CD14-positive monocyte (primary cell): ENCODE data around the gene CCDC178. TPM values are rescaled to one million over a fixed set of nuclear protein-coding genes. Genes with fewer than 3 reads are reported as not detected.

Source experiments
- DNase-seq, 3 donors: peaks; one replicate each; pipeline ENCODE4 v3.0.0-alpha.2; 2011 to 2022
- H2AFZ ChIP-seq: 2 replicates; pipeline ENCODE4 v1.6.0; 2012; ENCODE audit warnings: mild to moderate bottlenecking, low read depth, low read length, inconsistent platforms; ENCODE audit not compliant: insufficient read depth, poor library complexity, severe bottlenecking
- H3K27ac ChIP-seq, 2 donors: 1 replicate in 1 of 2; 2 replicates in 1 of 2; pipeline ENCODE4 v1.5.1; 2012 to 2013; ENCODE audit warnings: low read length in 2 of 2, control low read depth in 1 of 2, inconsistent platforms in 1 of 2, low read depth in 1 of 2, mild to moderate bottlenecking in 1 of 2
- H3K27me3 ChIP-seq, 2 donors: one replicate each; pipeline versions ENCODE4 v1.6.0 to v1.6.1; 2011 to 2013; ENCODE audit warnings: low read length in 2 of 2; ENCODE audit not compliant: control insufficient read depth in 2 of 2, insufficient read depth in 2 of 2
- H3K36me3 ChIP-seq, 2 donors: replicated peaks in 1 of 2; 1 replicate in 1 of 2; 2 replicates in 1 of 2; pipeline versions ENCODE4 v1.5.1 to v1.6.1; 2012 to 2013; ENCODE audit warnings: low read length in 2 of 2, control low read depth in 1 of 2, inconsistent platforms in 1 of 2, mild to moderate bottlenecking in 1 of 2; ENCODE audit not compliant: insufficient read depth in 2 of 2, control insufficient read depth in 1 of 2
- H3K4me1 ChIP-seq, 2 donors: 1 replicate in 1 of 2; 2 replicates in 1 of 2; pipeline versions ENCODE4 v1.5.1 to v1.6.1; 2012 to 2013; ENCODE audit warnings: low read length in 2 of 2, control low read depth in 1 of 2, inconsistent platforms in 1 of 2, mild to moderate bottlenecking in 1 of 2, moderate library complexity in 1 of 2; ENCODE audit not compliant: insufficient read depth in 2 of 2, control insufficient read depth in 1 of 2
- H3K4me2 ChIP-seq: replicated peaks from 2 replicates; pipeline ENCODE3; 2012; ENCODE audit warnings: low read length, moderate library complexity, mild to moderate bottlenecking; ENCODE audit not compliant: poor library complexity, severe bottlenecking; ENCODE audit errors: extremely low read depth
- H3K4me3 ChIP-seq, 3 experiments: fragments of 200-600 bp in 1 of 3; sonication (generic) in 1 of 3; replicated peaks in 1 of 3; 1 replicate in 2 of 3; 2 replicates in 1 of 3; pipeline ENCODE4 v1.5.1; 2011 to 2013; ENCODE audit warnings: low read length in 3 of 3, mild to moderate bottlenecking in 3 of 3, control low read depth in 2 of 3, low read depth in 2 of 3, inconsistent platforms in 1 of 3, moderate library complexity in 1 of 3
- H3K79me2 ChIP-seq: 2 replicates; pipeline ENCODE4 v1.6.0; 2012; ENCODE audit warnings: mild to moderate bottlenecking, control low read depth, inconsistent platforms, low read length, moderate library complexity; ENCODE audit not compliant: insufficient read depth
- H3K9ac ChIP-seq: 2 replicates; pipeline ENCODE4 v1.6.0; 2017; ENCODE audit warnings: low read length, mild to moderate bottlenecking; ENCODE audit not compliant: insufficient read depth, poor library complexity, severe bottlenecking
- H3K9me3 ChIP-seq, 2 donors: replicated peaks in 1 of 2; 1 replicate in 1 of 2; 2 replicates in 1 of 2; pipeline versions ENCODE4 v1.5.1 to v1.6.1; 2012 to 2013; ENCODE audit warnings: low read length in 2 of 2, control low read depth in 1 of 2; ENCODE audit not compliant: control insufficient read depth in 1 of 2, insufficient read depth in 1 of 2
- H4K20me1 ChIP-seq: 2 replicates; pipeline ENCODE4 v1.6.0; 2012; ENCODE audit warnings: mild to moderate bottlenecking, low read length, control low read depth, moderate library complexity; ENCODE audit not compliant: insufficient read depth
- H3K27ac Mint-ChIP-seq, 7 donors: one replicate each; pipeline ENCODE4 v1.8.0; 2020; ENCODE audit warnings: mild to moderate bottlenecking in 7 of 7, mixed read lengths in 7 of 7, moderate library complexity in 6 of 7, inconsistent platforms in 2 of 7
- H3K27me3 Mint-ChIP-seq, 3 donors: one replicate each; pipeline ENCODE4 v1.8.0; 2021 to 2022; ENCODE audit warnings: low read depth in 3 of 3, mild to moderate bottlenecking in 3 of 3, mixed read lengths in 3 of 3, moderate library complexity in 3 of 3, inconsistent platforms in 1 of 3
- H3K36me3 Mint-ChIP-seq, 2 donors: one replicate each; pipeline ENCODE4 v1.8.0; 2020; ENCODE audit warnings: mixed read lengths in 2 of 2, inconsistent platforms in 1 of 2, mild to moderate bottlenecking in 1 of 2
- H3K4me1 Mint-ChIP-seq: one replicate; pipeline ENCODE4 v1.8.0; 2020; ENCODE audit warnings: mild to moderate bottlenecking, mixed read lengths
- H3K4me3 Mint-ChIP-seq, 2 donors: one replicate each; pipeline ENCODE4 v1.8.0; 2020; ENCODE audit warnings: mild to moderate bottlenecking in 2 of 2, mixed read lengths in 2 of 2, moderate library complexity in 1 of 2
- H3K9me3 Mint-ChIP-seq, 7 donors: one replicate each; pipeline ENCODE4 v1.8.0; 2020 to 2022; ENCODE audit warnings: mixed read lengths in 7 of 7, mild to moderate bottlenecking in 6 of 7, moderate library complexity in 6 of 7, inconsistent platforms in 2 of 7
- CTCF ChIP-seq: fragments of 200-600 bp; IDR thresholded peaks from one replicate; pipeline ENCODE4 v1.8.0; 2022; ENCODE audit warnings: antibody characterized with exemption, mild to moderate bottlenecking
- WGBS: methylation state at CpG from one replicate; pipeline ENCODE4 v1.1.5; 2013; ENCODE audit warnings: missing lambda C conversion rate; ENCODE audit not compliant: insufficient coverage; 5-methylcytosine and 5-hydroxymethylcytosine counted together
- intact Hi-C, 2 donors: fragments of 100-400 bp; cut with micrococcal nuclease; formaldehyde crosslinking; loops; one replicate each; pipeline versions ENCODE4 v1.15.0 to v1.15.1; 2023
- polyA plus RNA-seq, 3 donors: library from polyadenylated mRNA; depleted of rRNA in 1 of 3; unstranded in 2 of 3; stranded (reverse) in 1 of 3; fragments of 300-500 nt in 2 of 3; fragments of >200 nt in 1 of 3; fragmentation: Illumina TruSeq in 2 of 3; gene quantifications; 1 replicate in 2 of 3; 2 replicates in 1 of 3; pipeline ENCODE4 v1.2.3, GENCODE V29; 2012 to 2021

Gene CCDC178
- polyA plus RNA-seq, 3 donors: not detected

- no peak overlapping the region for H3K27ac Mint-ChIP-seq
- H3K9me3 Mint-ChIP-seq: peaks cover 0 to 2% (median 0%) of the 10 kb centered on the region in 7 donors
- no peak overlapping the region for H3K9ac ChIP-seq
- TF ChIP-seq CTCF: no peak
- no peak overlapping the region for H3K4me3 Mint-ChIP-seq
- no peaks in the 10 kb centered on the region for H3K27me3 ChIP-seq
- H2AFZ ChIP-seq: no peak overlapping the region
- no peaks in the 10 kb centered on the region for H3K4me1 Mint-ChIP-seq
- H3K4me2 ChIP-seq: no peak overlapping the region
- no peak overlapping the region for H3K4me3 ChIP-seq
- no peaks in the 10 kb centered on the region for H4K20me1 ChIP-seq
- H3K27ac ChIP-seq: no peak overlapping the region
- H3K36me3 ChIP-seq: no peaks in the 10 kb centered on the region
- DNase-seq: no peak
- H3K9me3 ChIP-seq: no peaks in the 10 kb centered on the region
- WGBS: 71% methylated on average over 4 of the region's 14 CpGs
- peaks cover 0 to 2% (median 1%) of the 10 kb centered on the region in 3 donors for H3K27me3 Mint-ChIP-seq
- no peaks in the 10 kb centered on the region for H3K4me1 ChIP-seq
- no peaks in the 10 kb centered on the region for H3K36me3 Mint-ChIP-seq
- intact Hi-C loops: no loop called here
- no peaks in the 10 kb centered on the region for H3K79me2 ChIP-seq
Measured at GRCh38 chr18:33424266-33424946, 16.1 kb downstream of the CCDC178 start.

- Mint-ChIP-seq H3K4me1 (no peaks in the 10 kb centered on the region), H3K27me3 (no peaks in the 10 kb centered on the region), H3K27ac (no peak overlapping the region), H3K4me3 (no peak overlapping the region), H3K9me3 (peaks cover 0 to 4% (median under 1%) of the 10 kb centered on the region in 7 donors), H3K36me3 (no peaks in the 10 kb centered on the region)
- no peaks in the 10 kb centered on the region for H3K36me3 ChIP-seq
- no peaks in the 10 kb centered on the region for H3K27me3 ChIP-seq
- no peaks in the 10 kb centered on the region for H3K4me1 ChIP-seq
- H3K4me2 ChIP-seq: no peak overlapping the region
- H3K79me2 ChIP-seq: no peaks in the 10 kb centered on the region
- 82% methylated on average over 1 of the region's 1 CpG for WGBS
- TF ChIP-seq CTCF: no peak
- intact Hi-C loops: no loop called here
- H4K20me1 ChIP-seq: no peaks in the 10 kb centered on the region
- H3K9ac ChIP-seq: no peak overlapping the region
- H3K27ac ChIP-seq: no peak overlapping the region
- no peak overlapping the region for H2AFZ ChIP-seq
- no peak for DNase-seq
- no peak overlapping the region for H3K4me3 ChIP-seq
- no peaks in the 10 kb centered on the region for H3K9me3 ChIP-seq
Measured at GRCh38 chr18:33421225-33421624, 19.3 kb downstream of the CCDC178 start.
